Mesenchymal stem cell (in vitro differentiated cells and primary cell): ENCODE data around the gene CLMN.

Experiments
- DNase-seq: peaks from one replicate; pipeline ENCODE4 v3.0.0-alpha.2; 2013
- H2AFZ ChIP-seq: one replicate; pipeline ENCODE4 v1.6.1; 2013; ENCODE audit warnings: low read depth, mild to moderate bottlenecking, control low read depth, inconsistent platforms, low read length, moderate library complexity
- H2AK5ac ChIP-seq: 2 replicates; pipeline ENCODE4 v1.6.1; 2013; ENCODE audit warnings: low read length, moderate library complexity, mild to moderate bottlenecking, inconsistent platforms; ENCODE audit not compliant: severe bottlenecking
- H2BK120ac ChIP-seq: one replicate; pipeline ENCODE4 v1.6.1; 2013; ENCODE audit warnings: low read depth, mild to moderate bottlenecking, inconsistent platforms, low read length, moderate library complexity
- H2BK12ac ChIP-seq, 2 experiments: one replicate each; pipeline ENCODE4 v1.6.1; 2013; ENCODE audit warnings: inconsistent platforms in 2 of 2, low read length in 2 of 2, mild to moderate bottlenecking in 2 of 2, moderate library complexity in 2 of 2, control low read depth in 1 of 2
- H2BK15ac ChIP-seq: one replicate; pipeline ENCODE4 v1.6.1; 2013; ENCODE audit warnings: mild to moderate bottlenecking, low read depth, inconsistent platforms; ENCODE audit not compliant: poor library complexity, severe bottlenecking
- H2BK5ac ChIP-seq: 2 replicates; pipeline ENCODE4 v1.6.1; 2013; ENCODE audit warnings: low read depth, mild to moderate bottlenecking, low read length, control low read depth, inconsistent platforms; ENCODE audit not compliant: poor library complexity, severe bottlenecking
- H3K14ac ChIP-seq, 2 experiments: one replicate each; pipeline ENCODE4 v1.6.1; 2013; ENCODE audit warnings: inconsistent platforms in 2 of 2, low read length in 2 of 2, control low read depth in 1 of 2, mild to moderate bottlenecking in 1 of 2, moderate library complexity in 1 of 2
- H3K18ac ChIP-seq, 2 experiments: one replicate each; pipeline ENCODE4 v1.6.1; 2013; ENCODE audit warnings: inconsistent platforms in 2 of 2, low read length in 2 of 2, control low read depth in 1 of 2, low read depth in 1 of 2, mild to moderate bottlenecking in 1 of 2
- H3K23ac ChIP-seq, 2 experiments: one replicate each; pipeline ENCODE4 v1.6.1; 2013; ENCODE audit warnings: inconsistent platforms in 2 of 2, low read length in 2 of 2, mild to moderate bottlenecking in 2 of 2, moderate library complexity in 2 of 2, control low read depth in 1 of 2
- H3K27ac ChIP-seq: 2 replicates; pipeline ENCODE4 v1.5.1; 2013; ENCODE audit warnings: mild to moderate bottlenecking, moderate library complexity, low read length, control low read depth, inconsistent platforms; ENCODE audit not compliant: poor library complexity, severe bottlenecking
- H3K27me3 ChIP-seq, 2 experiments: 2 replicates each; pipeline versions ENCODE4 v1.6.1 to v1.7.0; 2013; ENCODE audit warnings: low read length in 2 of 2, mild to moderate bottlenecking in 2 of 2, moderate library complexity in 2 of 2, control low read depth in 1 of 2, inconsistent platforms in 1 of 2; ENCODE audit not compliant: control insufficient read depth in 1 of 2, insufficient read depth in 1 of 2
- H3K36me3 ChIP-seq, 2 experiments: 2 replicates each; pipeline versions ENCODE4 v1.6.1 to v1.7.0; 2013; ENCODE audit warnings: low read length in 2 of 2, control low read depth in 1 of 2, inconsistent platforms in 1 of 2, low read depth in 1 of 2, mild to moderate bottlenecking in 1 of 2; ENCODE audit not compliant: insufficient read depth in 2 of 2, control insufficient read depth in 1 of 2
- H3K4ac ChIP-seq, 2 experiments: one replicate each; pipeline ENCODE4 v1.6.1; 2013; ENCODE audit warnings: inconsistent platforms in 2 of 2, low read length in 2 of 2, mild to moderate bottlenecking in 2 of 2, moderate library complexity in 2 of 2, control low read depth in 1 of 2, low read depth in 1 of 2
- H3K4me1 ChIP-seq: 2 replicates; pipeline ENCODE4 v1.6.1; 2013; ENCODE audit warnings: low read depth, low read length, control low read depth; ENCODE audit not compliant: control insufficient read depth, insufficient read depth
- H3K4me2 ChIP-seq: 2 replicates; pipeline ENCODE4 v1.6.1; 2013; ENCODE audit warnings: low read length, mild to moderate bottlenecking, inconsistent platforms; ENCODE audit not compliant: poor library complexity, severe bottlenecking
- H3K4me3 ChIP-seq, 2 experiments: 2 replicates each; pipeline versions ENCODE4 v1.5.1 to v1.7.0; 2013; ENCODE audit warnings: low read length in 2 of 2, mild to moderate bottlenecking in 2 of 2, control low read depth in 1 of 2, low read depth in 1 of 2; ENCODE audit not compliant: insufficient read depth in 1 of 2
- H3K79me1 ChIP-seq: replicated peaks from 2 replicates; pipeline ENCODE4 v1.6.1; 2013; ENCODE audit warnings: mild to moderate bottlenecking, control low read depth, low read length, inconsistent platforms; ENCODE audit not compliant: poor library complexity, severe bottlenecking
- H3K9ac ChIP-seq: 2 replicates; pipeline ENCODE4 v1.7.0; 2013; ENCODE audit warnings: mild to moderate bottlenecking, low read length, moderate library complexity
- H3K9me3 ChIP-seq: 2 replicates; pipeline ENCODE4 v1.7.0; 2013; ENCODE audit warnings: mild to moderate bottlenecking, low read length; ENCODE audit not compliant: control insufficient read depth
- H4K8ac ChIP-seq: one replicate; pipeline ENCODE4 v1.6.1; 2013; ENCODE audit warnings: inconsistent platforms, mild to moderate bottlenecking, low read length, moderate library complexity
- H4K91ac ChIP-seq: one replicate; pipeline ENCODE4 v1.6.1; 2013; ENCODE audit warnings: mild to moderate bottlenecking, low read length, inconsistent platforms
- WGBS: methylation state at CpG from one replicate; pipeline ENCODE4 v1.1.7; 2013; ENCODE audit warnings: mixed read lengths; 5-methylcytosine and 5-hydroxymethylcytosine counted together

Gene CLMN

DNA sequence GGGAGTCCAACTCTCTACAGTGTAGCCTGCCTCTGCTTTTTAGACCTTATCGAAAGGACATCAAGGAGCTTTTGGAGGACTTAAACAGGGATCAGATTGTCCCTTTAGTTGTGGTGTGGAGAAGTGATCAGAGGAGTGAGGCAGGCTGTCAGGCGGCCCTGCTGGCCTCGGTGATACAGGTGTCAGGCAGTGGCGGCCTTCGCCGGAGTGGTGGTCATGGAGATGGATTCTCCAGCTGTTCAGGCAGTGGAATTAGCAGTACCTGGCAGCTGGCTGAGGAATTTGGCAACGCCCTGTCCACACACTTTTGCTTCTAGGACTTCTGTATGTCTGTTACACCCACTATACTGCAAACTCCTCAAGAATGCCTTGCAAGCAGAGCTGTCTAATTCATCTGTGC, 4.2 kb upstream of the CLMN start:
- H3K9ac ChIP-seq, result no peak overlapping the region
- no peaks in the 10 kb centered on the region for H3K79me1 ChIP-seq
- H3K27me3 ChIP-seq, result peaks cover 6 to 54% of the 10 kb centered on the region in 2 experiments
- no peak overlapping the region for H3K23ac ChIP-seq
- no peak overlapping the region for H3K4me2 ChIP-seq
- no peak overlapping the region for H3K4me3 ChIP-seq
- H2BK15ac ChIP-seq, result no peak overlapping the region
- H2AK5ac ChIP-seq, result no peak overlapping the region
- H2AFZ ChIP-seq, result no peak overlapping the region
- no peak overlapping the region for H3K4ac ChIP-seq
- DNase-seq, result no peak
- WGBS, result 87% methylated on average over 7 of the region's 7 CpGs
- no peak overlapping the region for H3K27ac ChIP-seq
- no peak overlapping the region for H4K8ac ChIP-seq
- no peak overlapping the region for H3K18ac ChIP-seq
- H3K14ac ChIP-seq, result no peak overlapping the region
- H3K36me3 ChIP-seq, result no peaks in the 10 kb centered on the region
- H2BK5ac ChIP-seq, result no peak overlapping the region
- H3K9me3 ChIP-seq, result no peaks in the 10 kb centered on the region
- peaks cover 17% of the 10 kb centered on the region for H3K4me1 ChIP-seq
- no peak overlapping the region for H2BK12ac ChIP-seq
- H2BK120ac ChIP-seq, result no peak overlapping the region
- no peak overlapping the region for H4K91ac ChIP-seq

DNA sequence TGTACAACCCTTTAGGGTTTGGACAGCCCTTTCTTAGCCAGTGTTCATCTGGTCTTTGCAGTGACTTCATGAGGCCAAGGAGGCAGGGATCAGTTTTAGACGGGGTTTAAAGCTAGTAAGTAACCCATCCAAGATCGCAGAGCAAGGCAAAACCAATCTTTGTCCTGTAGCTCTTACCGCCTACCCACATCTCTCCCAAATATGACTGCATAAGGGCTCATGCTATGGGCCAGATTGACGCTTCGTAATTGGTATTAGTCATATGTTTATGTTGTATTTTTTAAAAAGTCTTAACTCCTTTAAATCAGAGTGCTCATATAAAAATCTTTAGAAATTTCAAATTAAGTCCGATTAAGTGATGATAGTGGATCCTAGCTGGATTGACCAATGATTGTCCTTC, 3.7 kb upstream of the CLMN start:
- no peak for DNase-seq
- Histone ChIP-seq H3K4me3 (no peak overlapping the region), H3K27me3 (peaks cover 6 to 59% of the 10 kb centered on the region in 2 experiments), H3K9ac (no peak overlapping the region), H3K9me3 (no peaks in the 10 kb centered on the region), H3K36me3 (no peaks in the 10 kb centered on the region), H2BK5ac (no peak overlapping the region), H3K23ac (no peak overlapping the region), H2BK15ac (no peak overlapping the region), H2BK12ac (peak overlapping the region in 1 of 2 experiments; percentile 52), H3K79me1 (peaks cover 2% of the 10 kb centered on the region), H3K27ac (no peak overlapping the region), H2BK120ac (no peak overlapping the region), H2AFZ (no peak overlapping the region), H3K4ac (no peak overlapping the region), H3K4me1 (peaks cover 20% of the 10 kb centered on the region), H4K91ac (no peak overlapping the region), H3K14ac (no peak overlapping the region), H2AK5ac (no peak overlapping the region), H3K4me2 (no peak overlapping the region), H4K8ac (no peak overlapping the region), H3K18ac (no peak overlapping the region)
- WGBS, result 84% methylated on average over 2 of the region's 6 CpGs

DNA sequence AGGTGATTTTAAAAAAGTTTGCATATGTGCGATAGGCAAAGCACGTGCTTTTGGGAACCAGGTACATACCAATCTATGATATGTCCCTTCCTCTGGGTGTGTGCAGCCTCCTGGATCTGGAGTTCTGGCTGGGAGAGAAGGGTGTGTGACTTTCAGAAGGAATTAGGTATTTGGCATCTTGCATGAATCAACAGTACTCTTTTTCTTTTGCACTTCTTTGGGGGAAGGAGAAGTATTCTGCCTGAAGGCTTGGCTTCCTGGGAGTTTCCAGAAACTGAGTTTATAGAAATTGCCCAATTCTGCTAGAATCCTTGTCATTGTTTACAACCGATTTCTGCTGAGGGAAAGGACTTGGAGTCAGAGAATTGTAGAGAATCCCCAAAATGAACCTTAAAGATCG, 2.9 kb upstream of the CLMN start:
- H3K27me3 ChIP-seq, result peaks cover 6 to 65% of the 10 kb centered on the region in 2 experiments
- peak; percentile 30 for DNase-seq
- H3K18ac ChIP-seq, result no peak overlapping the region
- WGBS, result 88% methylated on average over 4 of the region's 4 CpGs
- no peak overlapping the region for H2BK15ac ChIP-seq
- no peak overlapping the region for H2BK12ac ChIP-seq
- H3K4me3 ChIP-seq, result no peak overlapping the region
- H3K9me3 ChIP-seq, result no peaks in the 10 kb centered on the region
- no peak overlapping the region for H3K23ac ChIP-seq
- H3K4ac ChIP-seq, result no peak overlapping the region
- H3K27ac ChIP-seq, result no peak overlapping the region
- no peak overlapping the region for H3K14ac ChIP-seq
- H3K36me3 ChIP-seq, result no peaks in the 10 kb centered on the region
- no peak overlapping the region for H2BK120ac ChIP-seq
- H4K91ac ChIP-seq, result no peak overlapping the region
- H3K4me2 ChIP-seq, result no peak overlapping the region
- no peak overlapping the region for H2BK5ac ChIP-seq
- no peak overlapping the region for H4K8ac ChIP-seq
- peaks cover 2% of the 10 kb centered on the region for H3K79me1 ChIP-seq
- H3K9ac ChIP-seq, result no peak overlapping the region
- H2AFZ ChIP-seq, result no peak overlapping the region
- H3K4me1 ChIP-seq, result peaks cover 24% of the 10 kb centered on the region
- no peak overlapping the region for H2AK5ac ChIP-seq

DNA sequence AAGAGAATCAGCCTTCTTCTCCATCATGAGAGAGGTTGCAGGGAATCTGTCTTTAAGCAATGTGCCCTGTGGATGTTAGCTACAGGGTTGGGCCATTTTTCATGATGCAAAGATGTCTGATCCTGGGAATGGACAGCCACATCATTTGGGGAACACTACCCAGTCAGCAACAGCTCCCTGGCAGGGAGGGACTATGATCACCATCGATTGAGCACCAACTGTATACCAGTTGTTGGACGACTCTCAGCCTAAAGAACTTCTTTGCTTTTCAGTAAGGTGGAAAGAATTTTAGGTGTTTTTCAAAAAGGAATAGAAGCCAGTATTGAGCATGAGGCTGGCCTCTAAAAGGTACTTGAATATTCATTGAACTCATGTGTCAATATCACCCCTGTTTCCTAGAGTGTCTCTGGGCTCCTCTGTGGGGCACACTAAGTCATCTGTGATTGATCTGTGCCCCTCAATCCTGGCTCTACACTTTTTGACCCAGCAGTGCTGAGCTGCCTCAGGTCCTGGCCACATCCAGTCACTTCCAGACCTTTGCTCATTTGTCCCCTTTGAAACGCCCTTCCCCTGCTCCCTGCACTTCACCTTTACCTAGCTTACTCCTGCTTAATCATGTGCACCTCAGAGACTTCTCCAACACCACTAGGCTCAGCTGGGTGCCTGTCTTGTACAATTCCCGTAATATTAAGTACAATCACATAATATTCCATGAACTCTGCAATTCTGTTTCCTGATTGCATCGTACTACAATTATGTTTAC, 2.2 kb upstream of the CLMN start:
- Histone ChIP-seq H3K27ac (no peak overlapping the region), H2BK120ac (no peak overlapping the region), H2AK5ac (peak overlapping the region; percentile 25), H3K18ac (no peak overlapping the region), H3K27me3 (peaks cover 4 to 61% of the 10 kb centered on the region in 2 experiments), H4K91ac (no peak overlapping the region), H3K4me3 (no peak overlapping the region), H2AFZ (no peak overlapping the region), H3K14ac (no peak overlapping the region), H3K23ac (no peak overlapping the region), H3K4me2 (no peak overlapping the region), H4K8ac (no peak overlapping the region), H3K9me3 (no peaks in the 10 kb centered on the region), H3K79me1 (peaks cover 2% of the 10 kb centered on the region), H3K4ac (no peak overlapping the region), H3K9ac (no peak overlapping the region), H3K4me1 (peaks cover 27% of the 10 kb centered on the region), H2BK5ac (no peak overlapping the region), H3K36me3 (no peaks in the 10 kb centered on the region), H2BK12ac (no peak overlapping the region), H2BK15ac (no peak overlapping the region)
- DNase-seq, result no peak
- WGBS, result 76% methylated on average over 5 of the region's 5 CpGs
